Ovary (tissue), 9 donors: Measurements from ENCODE around the gene NELL1. TPM values are rescaled to one million over a fixed set of nuclear protein-coding genes. Genes with fewer than 3 reads are reported as not detected.

Experiments
- DNase-seq, 5 donors: peaks; one replicate each; pipeline ENCODE4 v3.0.0-alpha.2; 2019 to 2020
- H3K27ac ChIP-seq, 2 donors: fragments of 200-600 bp; one replicate each; pipeline versions ENCODE4 v1.5.1 to v1.8.0; 2019 to 2022
- H3K27me3 ChIP-seq: fragments of 200-600 bp; one replicate; pipeline ENCODE4 v1.8.0; 2022
- H3K36me3 ChIP-seq: fragments of 200-600 bp; sonication (generic); one replicate; pipeline ENCODE4 v1.5.1; 2019
- H3K4me1 ChIP-seq: one replicate; pipeline ENCODE4 v1.8.1; 2013; ENCODE audit warnings: mild to moderate bottlenecking, moderate library complexity; ENCODE audit not compliant: insufficient read depth
- H3K4me3 ChIP-seq: fragments of 200-600 bp; sonication (generic); one replicate; pipeline ENCODE4 v1.5.1; 2017
- H3K9me3 ChIP-seq, 2 donors: fragments of 200-600 bp in 1 of 2; sonication (generic) in 1 of 2; one replicate each; pipeline versions ENCODE4 v1.5.1 to v1.8.1; 2013 to 2019; ENCODE audit warnings: mild to moderate bottlenecking in 1 of 2, moderate library complexity in 1 of 2
- EP300 ChIP-seq: sonication (generic); formaldehyde crosslinking; IDR thresholded peaks from one replicate; pipeline ENCODE4 v1.6.1; 2017; ENCODE audit warnings: antibody characterized with exemption
- POLR2A ChIP-seq: fragments of 450-650 bp; IDR thresholded peaks from one replicate; pipeline ENCODE4 v1.6.1; 2017; ENCODE audit warnings: antibody characterized with exemption, mild to moderate bottlenecking, moderate library complexity
- WGBS, 3 donors: extraction: QIAGEN DNeasy Blood & Tissue Kit in 1 of 3; methylation state at CpG; one replicate each; pipeline versions ENCODE4 v1.1.5 to v1.1.7; 2013 to 2017; 5-methylcytosine and 5-hydroxymethylcytosine counted together
- intact Hi-C, 4 donors: fragments of 100-400 bp; cut with DNase I; formaldehyde crosslinking; loops; one replicate each; pipeline versions ENCODE4 v1.11.0 to v1.15.1; 2022 to 2023
- polyA plus RNA-seq, 2 donors: library from polyadenylated mRNA; stranded (reverse); fragments of 200-250 nt in 1 of 2; fragments of 350-450 nt in 1 of 2; fragmentation: Illumina TruSeq in 1 of 2; extraction: RNeasy Lipid Tissue Mini Kit (QIAGEN cat#74804) in 1 of 2; gene quantifications; one replicate each; pipeline ENCODE4 v1.2.3, GENCODE V29; 2013 to 2014
- total RNA-seq, 7 donors: library from RNA; depleted of rRNA in 2 of 7; stranded (reverse); fragments of >200 nt in 2 of 7; fragmentation: NEBNext Ultra II Directional in 3 of 7; extraction: Animal tissue kit (Norgen Biotek cat#: 25700) in 3 of 7; gene quantifications; one replicate each; pipeline versions ENCODE4 v1.1.0 to v1.2.4, GENCODE V29; 2016 to 2023
- TF ChIP-seq, protein P1 (sequence below), 3 donors: fragments of 450-650 bp in 2 of 3; fragments of 200-600 bp in 1 of 3; IDR thresholded peaks; one replicate each; pipeline versions ENCODE4 v1.5.1 to v1.8.0; 2016 to 2022; ENCODE audit warnings: antibody characterized with exemption in 3 of 3, mild to moderate bottlenecking in 1 of 3
- donor health status: DM: no; HTN: no; CAD: no; lungs with moderate emphysema.
- donor health status: DM: no; HTN: no; CAD: no.
- donor health status: Bipolar disorder and iron deficiency.
- donor health status: DM: yes; HTN: yes; CAD: no.
- donor health status: DM: no; HTN: no; CAD: no.
- donor health status: DM: yes; HTN: yes; CAD: no.

The NELL1 gene
- total and polyA plus RNA-seq, 9 donors: 0.21 to 0.43 (median 0.36) TPM; not detected in 5

DNA sequence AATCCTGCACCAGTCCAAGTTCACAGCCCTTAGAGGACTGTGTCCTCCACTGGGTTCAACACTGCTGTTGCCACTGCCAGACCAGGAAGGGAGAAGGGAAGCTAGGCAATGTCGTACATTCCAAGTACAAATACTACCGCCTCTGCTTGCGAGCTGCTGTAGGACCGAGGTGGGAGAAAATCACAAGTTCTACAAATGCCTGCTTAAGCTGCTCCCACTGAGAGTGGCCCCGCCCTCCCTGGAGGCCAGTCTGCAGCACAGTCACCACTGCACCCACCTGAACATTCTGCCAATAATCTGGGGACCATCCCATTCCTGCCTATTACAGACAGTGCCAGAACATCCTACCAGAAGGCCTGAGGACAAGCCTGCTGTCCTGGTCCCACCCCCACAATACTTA, 816.0 kb downstream of the NELL1 start:
- 73 to 81% (median 75%) methylated on average over 5 of the region's 5 CpGs for WGBS, 3 donors
- Histone ChIP-seq H3K36me3 (no peaks in the 10 kb centered on the region), H3K4me3 (no peak overlapping the region), H3K4me1 (no peaks in the 10 kb centered on the region), H3K27me3 (no peaks in the 10 kb centered on the region), H3K9me3 (no peaks in the 10 kb centered on the region), H3K27ac (no peak overlapping the region)
- TF ChIP-seq EP300 (no peak), POLR2A (no peak)
- TF ChIP-seq, protein P1, sequence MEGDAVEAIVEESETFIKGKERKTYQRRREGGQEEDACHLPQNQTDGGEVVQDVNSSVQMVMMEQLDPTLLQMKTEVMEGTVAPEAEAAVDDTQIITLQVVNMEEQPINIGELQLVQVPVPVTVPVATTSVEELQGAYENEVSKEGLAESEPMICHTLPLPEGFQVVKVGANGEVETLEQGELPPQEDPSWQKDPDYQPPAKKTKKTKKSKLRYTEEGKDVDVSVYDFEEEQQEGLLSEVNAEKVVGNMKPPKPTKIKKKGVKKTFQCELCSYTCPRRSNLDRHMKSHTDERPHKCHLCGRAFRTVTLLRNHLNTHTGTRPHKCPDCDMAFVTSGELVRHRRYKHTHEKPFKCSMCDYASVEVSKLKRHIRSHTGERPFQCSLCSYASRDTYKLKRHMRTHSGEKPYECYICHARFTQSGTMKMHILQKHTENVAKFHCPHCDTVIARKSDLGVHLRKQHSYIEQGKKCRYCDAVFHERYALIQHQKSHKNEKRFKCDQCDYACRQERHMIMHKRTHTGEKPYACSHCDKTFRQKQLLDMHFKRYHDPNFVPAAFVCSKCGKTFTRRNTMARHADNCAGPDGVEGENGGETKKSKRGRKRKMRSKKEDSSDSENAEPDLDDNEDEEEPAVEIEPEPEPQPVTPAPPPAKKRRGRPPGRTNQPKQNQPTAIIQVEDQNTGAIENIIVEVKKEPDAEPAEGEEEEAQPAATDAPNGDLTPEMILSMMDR (IDR thresholded peaks at IDR 0.05): no peak
- DNase-seq: no peak
- intact Hi-C loops: no loop called here

DNA sequence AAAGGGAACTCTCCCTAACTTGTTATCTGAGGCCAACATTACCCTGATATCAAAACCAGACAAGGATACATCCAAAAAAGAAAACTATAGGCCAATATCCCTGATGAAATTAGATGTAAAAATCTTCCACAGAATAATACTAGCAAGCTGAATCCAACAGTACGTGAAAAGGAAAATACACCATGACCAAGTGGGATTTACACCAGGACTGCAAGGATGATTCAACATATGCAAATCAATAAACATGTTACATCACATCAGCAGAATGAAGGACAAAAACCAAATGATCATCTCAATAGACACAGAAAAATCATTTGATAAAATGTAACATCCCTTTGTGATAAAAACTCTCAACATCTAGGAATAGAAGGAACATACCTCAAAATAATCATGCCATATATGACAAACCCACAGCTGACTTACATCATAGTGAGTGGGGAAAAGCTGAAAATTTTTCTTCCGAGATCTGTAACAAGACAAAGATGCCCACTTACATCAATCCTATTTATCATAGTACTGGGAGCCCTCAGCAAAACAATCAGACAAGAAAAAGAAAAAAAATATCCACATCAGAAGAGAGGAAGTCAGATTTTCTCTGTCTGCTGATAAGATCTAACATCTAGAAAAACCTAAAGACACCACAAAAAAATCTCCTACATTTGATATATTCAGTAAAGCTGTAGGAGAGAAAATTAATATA, 820.2 kb downstream of the NELL1 start:
- intact Hi-C loops: no loop called here
- Histone ChIP-seq H3K4me1 (no peaks in the 10 kb centered on the region), H3K36me3 (no peaks in the 10 kb centered on the region), H3K4me3 (no peak overlapping the region), H3K27me3 (no peaks in the 10 kb centered on the region), H3K27ac (no peak overlapping the region), H3K9me3 (no peaks in the 10 kb centered on the region)
- TF ChIP-seq POLR2A (no peak), EP300 (no peak)
- TF ChIP-seq, protein P1 (IDR thresholded peaks at IDR 0.05): no peak
- 79 to 91% (median 85%) methylated on average over 2 of the region's 2 CpGs for WGBS, 3 donors
- no peak for DNase-seq

DNA sequence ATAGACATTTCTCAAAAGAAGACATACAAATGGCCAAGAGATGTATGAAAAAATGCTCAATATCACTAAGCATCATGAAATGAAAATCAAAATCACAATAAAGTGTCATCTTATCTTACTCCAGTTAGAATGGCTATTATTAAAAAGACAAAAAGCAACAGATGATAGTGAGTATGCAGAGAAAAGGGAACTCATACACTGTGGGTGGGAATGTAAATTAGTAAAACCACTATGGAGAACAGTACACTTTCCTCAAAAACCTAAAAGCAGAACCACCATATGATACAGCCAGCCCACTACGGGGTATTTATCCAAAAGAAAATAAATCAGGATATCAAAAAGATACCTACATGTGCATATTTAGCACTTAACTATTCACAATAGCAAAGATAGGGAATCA, 823.5 kb downstream of the NELL1 start:
- TF ChIP-seq EP300: no peak
- no peak for TF ChIP-seq POLR2A
- TF ChIP-seq, protein P1 (IDR thresholded peaks at IDR 0.05): no peak
- Histone ChIP-seq H3K4me1 (no peaks in the 10 kb centered on the region), H3K27ac (no peak overlapping the region), H3K27me3 (no peaks in the 10 kb centered on the region), H3K36me3 (no peaks in the 10 kb centered on the region), H3K9me3 (no peaks in the 10 kb centered on the region), H3K4me3 (no peak overlapping the region)
- intact Hi-C loops: no loop called here
- no peak for DNase-seq
- 79 to 84% (median 82%) methylated on average over 1 of the region's 1 CpG for whole genome bisulfite sequencing, 3 donors

GRCh38 chr11:21494946-21495345, 825.6 kb downstream of the NELL1 start:
- no peaks in the 10 kb centered on the region for H3K27me3 ChIP-seq
- 90 to 93% (median 92%) methylated on average over 4 of the region's 4 CpGs for WGBS, 3 donors
- H3K27ac ChIP-seq: no peak overlapping the region
- H3K36me3 ChIP-seq: no peaks in the 10 kb centered on the region
- H3K4me1 ChIP-seq: no peaks in the 10 kb centered on the region
- no peaks in the 10 kb centered on the region for H3K9me3 ChIP-seq
- no peak overlapping the region for H3K4me3 ChIP-seq
- intact Hi-C loops: no loop called here
- TF ChIP-seq, protein P1 (IDR thresholded peaks at IDR 0.05): no peak
- no peak for TF ChIP-seq POLR2A
- TF ChIP-seq EP300: no peak
- DNase-seq: no peak
